HUES48 (cell line): Measurements from ENCODE around the gene VPREB1.
"Not testable (repeated sequence)": the region's sequence is repeated elsewhere in the genome, so short reads cannot be mapped to it uniquely, and the experiment has no call there.

ENCODE experiments used
- H3K27ac ChIP-seq: one replicate; pipeline ENCODE4 v1.7.0; 2013; ENCODE audit warnings: low read depth, low read length, inconsistent platforms
- H3K27me3 ChIP-seq: 2 replicates; pipeline ENCODE4 v1.6.1; 2013; ENCODE audit warnings: mild to moderate bottlenecking, low read length; ENCODE audit not compliant: control insufficient read depth, insufficient read depth
- H3K36me3 ChIP-seq: 2 replicates; pipeline ENCODE4 v1.6.1; 2013; ENCODE audit warnings: low read length; ENCODE audit not compliant: control insufficient read depth, insufficient read depth
- H3K4me1 ChIP-seq: 2 replicates; pipeline ENCODE4 v1.6.1; 2013; ENCODE audit warnings: mild to moderate bottlenecking, low read length; ENCODE audit not compliant: control insufficient read depth, insufficient read depth
- H3K4me3 ChIP-seq: 2 replicates; pipeline ENCODE4 v1.5.1; 2013; ENCODE audit warnings: mild to moderate bottlenecking, low read depth, low read length
- H3K9ac ChIP-seq: 2 replicates; pipeline ENCODE4 v1.6.1; 2013; ENCODE audit warnings: mild to moderate bottlenecking, low read depth, low read length, moderate library complexity
- H3K9me3 ChIP-seq: 2 replicates; pipeline ENCODE4 v1.6.1; 2013; ENCODE audit warnings: low read length; ENCODE audit not compliant: control insufficient read depth, insufficient read depth

Gene VPREB1

GRCh38 chr22:22201930-22202343, 42.6 kb upstream of the VPREB1 start:
- no peak overlapping the region for H3K9ac ChIP-seq
- no peaks in the 10 kb centered on the region; the same call in 1 of the 2 replicates for H3K9me3 ChIP-seq
- H3K27ac ChIP-seq: no peak overlapping the region
- H3K4me1 ChIP-seq: no peaks in the 10 kb centered on the region
- H3K27me3 ChIP-seq: peaks cover 100% of the 10 kb centered on the region
- no peaks in the 10 kb centered on the region for H3K36me3 ChIP-seq
- no peak overlapping the region for H3K4me3 ChIP-seq

- no peak overlapping the region for H3K27ac ChIP-seq
- H3K36me3 ChIP-seq: no peaks in the 10 kb centered on the region
- H3K27me3 ChIP-seq: peaks cover 100% of the 10 kb centered on the region
- no peak overlapping the region for H3K4me3 ChIP-seq
- H3K9me3 ChIP-seq: no peaks in the 10 kb centered on the region
- no peaks in the 10 kb centered on the region for H3K4me1 ChIP-seq
- no peak overlapping the region for H3K9ac ChIP-seq
These were observed 41.3 kb upstream of the VPREB1 start for GRCh38 chr22:22203048-22203971.

GRCh38 chr22:22207845-22208564, 36.6 kb upstream of the VPREB1 start:
- Histone ChIP-seq H3K27ac (no peak overlapping the region), H3K4me1 (no peaks in the 10 kb centered on the region), H3K9ac (no peak overlapping the region), H3K4me3 (no peak overlapping the region), H3K9me3 (no peaks in the 10 kb centered on the region), H3K36me3 (no peaks in the 10 kb centered on the region), H3K27me3 (peaks cover 99% of the 10 kb centered on the region)

DNA sequence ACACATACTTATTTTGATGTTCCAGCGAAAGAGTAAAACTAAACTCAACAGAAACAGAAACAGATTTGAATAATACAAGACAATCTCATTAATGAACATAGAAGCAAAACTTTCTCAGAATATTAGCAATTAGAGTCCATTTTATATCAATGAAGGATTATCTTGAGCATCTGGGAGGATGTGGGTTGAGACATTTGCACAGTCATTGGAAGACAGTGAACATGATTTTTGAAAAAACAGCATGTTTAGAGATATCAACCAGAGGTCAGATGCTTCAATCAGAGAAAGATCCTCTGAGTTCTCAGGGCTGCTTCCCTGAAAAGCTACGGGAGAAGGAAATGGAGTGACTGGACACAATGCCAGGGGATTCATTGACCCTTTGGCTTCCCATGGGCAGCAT, 35.9 kb upstream of the VPREB1 start:
- Histone ChIP-seq H3K9me3 (no peaks in the 10 kb centered on the region), H3K27me3 (peaks cover 99% of the 10 kb centered on the region), H3K36me3 (no peaks in the 10 kb centered on the region), H3K4me3 (no peak overlapping the region), H3K9ac (no peak overlapping the region), H3K4me1 (no peaks in the 10 kb centered on the region), H3K27ac (no peak overlapping the region)

DNA sequence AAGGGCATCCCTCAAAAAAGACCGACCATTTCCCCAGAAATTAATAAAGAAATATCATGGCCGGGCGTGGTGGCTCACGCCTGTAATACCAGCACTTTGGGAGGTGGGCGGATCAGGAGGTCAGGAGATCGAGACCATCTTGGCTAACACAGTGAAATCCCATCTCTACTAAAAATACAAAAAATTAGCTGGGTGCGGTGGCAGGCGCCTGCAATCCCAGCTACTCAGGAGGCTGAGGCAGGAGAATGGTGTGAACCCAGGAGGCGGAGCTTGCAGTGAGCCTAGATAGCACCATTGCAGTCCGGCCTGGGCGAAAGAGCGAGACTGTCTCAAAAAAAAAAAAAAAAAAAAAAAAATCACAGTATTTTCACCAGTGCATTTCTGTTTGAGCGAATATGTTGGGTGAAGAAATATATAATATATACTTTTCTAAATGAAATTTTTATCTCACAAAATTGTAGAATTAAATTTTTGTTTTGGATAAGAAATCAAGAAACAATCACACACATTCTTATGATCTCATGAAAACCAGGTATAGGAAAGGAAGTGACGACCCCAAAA, 35.4 kb upstream of the VPREB1 start:
- not testable (repeated sequence) for H3K9ac ChIP-seq, H3K36me3 ChIP-seq, H3K9me3 ChIP-seq, H3K4me1 ChIP-seq, H3K27ac ChIP-seq, H3K4me3 ChIP-seq
- H3K27me3 ChIP-seq: peaks cover 99% of the 10 kb centered on the region

GRCh38 chr22:22210375-22210774, 34.2 kb upstream of the VPREB1 start:
- H3K9me3 ChIP-seq: no peaks in the 10 kb centered on the region
- no peak overlapping the region for H3K27ac ChIP-seq
- H3K9ac ChIP-seq: no peak overlapping the region
- no peak overlapping the region for H3K4me3 ChIP-seq
- no peaks in the 10 kb centered on the region for H3K36me3 ChIP-seq
- peaks cover 99% of the 10 kb centered on the region for H3K27me3 ChIP-seq
- H3K4me1 ChIP-seq: no peaks in the 10 kb centered on the region

DNA sequence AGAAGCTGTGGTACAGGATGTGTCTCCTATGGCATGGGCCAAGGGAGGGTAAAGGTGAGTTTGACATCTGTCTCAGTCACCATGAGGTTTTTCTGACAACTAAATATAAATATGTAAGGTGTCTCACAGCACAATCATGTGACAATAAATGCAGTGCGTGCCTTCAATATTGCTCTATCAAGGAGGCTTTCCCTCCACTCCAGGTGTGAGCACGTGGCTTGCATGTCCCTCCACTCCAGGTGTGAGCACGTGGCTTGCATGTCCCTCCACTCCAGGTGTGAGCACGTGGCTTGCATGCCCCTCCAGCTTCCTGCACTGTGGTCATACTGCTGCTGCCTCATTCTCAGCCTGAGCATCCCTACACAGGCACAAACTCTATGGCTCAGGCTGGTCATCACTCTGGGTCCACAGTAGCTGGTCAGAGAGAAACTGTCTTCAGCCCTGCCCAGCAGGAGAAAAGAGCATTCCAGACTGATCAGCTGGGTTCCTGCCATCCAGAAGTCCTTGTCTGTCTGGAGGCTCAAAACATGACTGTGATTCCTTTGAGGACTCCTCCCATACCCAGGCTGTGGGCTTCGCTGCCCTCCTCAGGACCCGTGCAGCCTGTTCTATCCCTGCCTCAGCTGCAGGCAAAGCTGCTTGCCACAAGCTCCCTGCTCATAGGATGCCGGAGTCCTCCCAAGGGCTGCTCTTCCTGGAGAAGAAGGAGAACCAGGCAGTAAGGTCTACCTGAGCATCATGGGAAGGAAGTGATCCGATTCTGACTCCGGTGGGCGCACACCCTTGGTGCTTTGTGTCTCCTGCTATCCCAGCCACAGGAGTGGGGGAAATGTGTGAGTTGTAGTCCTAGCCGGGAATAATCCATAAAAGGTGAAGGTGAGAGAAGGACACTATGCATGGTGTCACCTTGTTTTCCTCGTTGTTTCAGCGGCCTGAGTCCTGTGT, 33.4 kb upstream of the VPREB1 start:
- H3K27ac ChIP-seq: no peak overlapping the region
- H3K27me3 ChIP-seq: peaks cover 99% of the 10 kb centered on the region
- H3K4me3 ChIP-seq: no peak overlapping the region
- no peaks in the 10 kb centered on the region for H3K4me1 ChIP-seq
- no peaks in the 10 kb centered on the region for H3K9me3 ChIP-seq
- H3K9ac ChIP-seq: no peak overlapping the region
- H3K36me3 ChIP-seq: no peaks in the 10 kb centered on the region

GRCh38 chr22:22213231-22213630, 31.4 kb upstream of the VPREB1 start:
- Histone ChIP-seq H3K4me1 (no peaks in the 10 kb centered on the region), H3K9me3 (no peaks in the 10 kb centered on the region), H3K27ac (no peak overlapping the region), H3K27me3 (peaks cover 99% of the 10 kb centered on the region), H3K36me3 (no peaks in the 10 kb centered on the region), H3K4me3 (no peak overlapping the region), H3K9ac (no peak overlapping the region)

DNA sequence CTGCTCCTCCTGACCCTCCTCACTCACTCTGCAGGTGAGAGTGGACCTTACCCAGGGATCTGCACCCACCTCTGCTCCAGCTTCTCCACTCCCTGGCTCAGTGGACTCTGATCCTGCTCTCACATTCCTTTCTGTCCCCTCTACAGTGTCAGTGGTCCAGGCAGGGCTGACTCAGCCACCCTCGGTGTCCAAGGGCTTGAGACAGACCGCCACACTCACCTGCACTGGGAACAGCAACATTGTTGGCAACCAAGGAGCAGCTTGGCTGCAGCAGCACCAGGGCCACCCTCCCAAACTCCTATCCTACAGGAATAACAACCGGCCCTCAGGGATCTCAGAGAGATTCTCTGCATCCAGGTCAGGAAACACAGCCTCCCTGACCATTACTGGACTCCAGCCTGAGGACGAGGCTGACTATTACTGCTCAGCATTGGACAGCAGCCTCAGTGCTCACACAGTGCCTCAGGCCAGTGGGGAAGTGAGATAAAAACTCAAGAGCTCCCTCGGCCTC, 29.7 kb upstream of the VPREB1 start:
- no peak overlapping the region for H3K9ac ChIP-seq
- H3K27ac ChIP-seq: no peak overlapping the region
- peaks cover 99% of the 10 kb centered on the region for H3K27me3 ChIP-seq
- no peaks in the 10 kb centered on the region for H3K9me3 ChIP-seq
- no peaks in the 10 kb centered on the region for H3K36me3 ChIP-seq
- no peaks in the 10 kb centered on the region for H3K4me1 ChIP-seq
- H3K4me3 ChIP-seq: no peak overlapping the region

DNA sequence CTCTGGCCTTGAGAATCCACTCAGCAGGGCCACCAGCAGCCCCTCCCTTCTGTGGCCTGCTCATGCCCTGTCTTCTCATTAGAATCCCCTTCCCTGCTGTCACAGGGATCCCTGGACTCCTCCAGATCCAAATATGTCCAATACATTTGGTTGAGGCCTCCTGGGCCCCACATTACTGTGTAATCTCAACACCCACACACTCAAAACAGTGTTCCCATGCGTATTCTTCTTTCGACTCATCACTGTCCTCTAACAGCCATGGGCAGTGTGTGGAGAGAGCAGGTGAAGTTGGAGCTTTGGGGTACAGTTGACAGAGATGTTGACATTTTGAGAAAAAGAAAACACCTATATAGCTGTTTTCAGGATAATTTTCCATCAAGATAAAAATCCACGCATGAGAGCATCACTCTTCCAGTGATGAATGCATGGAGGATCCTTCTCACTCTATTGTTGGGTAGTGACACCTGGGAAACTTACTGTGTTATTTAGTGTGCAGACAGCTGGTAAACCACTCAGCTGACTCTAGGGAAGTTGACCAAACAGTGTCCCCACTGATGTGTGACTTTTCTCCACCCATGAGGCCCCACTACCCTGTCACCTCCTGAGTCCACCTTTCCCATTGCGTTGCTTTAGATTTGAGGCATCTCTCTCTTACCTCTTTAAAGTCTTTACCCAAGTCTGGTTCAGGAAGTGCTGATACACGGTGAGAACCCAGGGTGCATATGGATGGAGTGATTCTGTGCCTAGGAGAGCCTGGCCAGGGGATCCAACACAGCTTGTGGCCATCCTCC, 28.7 kb upstream of the VPREB1 start:
- Histone ChIP-seq H3K9ac (no peak overlapping the region), H3K4me1 (no peaks in the 10 kb centered on the region), H3K9me3 (no peaks in the 10 kb centered on the region), H3K36me3 (no peaks in the 10 kb centered on the region), H3K27me3 (peaks cover 98% of the 10 kb centered on the region), H3K27ac (no peak overlapping the region), H3K4me3 (no peak overlapping the region)
